K562 (cell line): Measurements from ENCODE around the gene WASF3. TPM values are rescaled to one million over a fixed set of nuclear protein-coding genes. Genes with fewer than 3 reads are reported as not detected.

Source experiments
- ATAC-seq: fragments of 200-7000 bp; cut with Tn5 transposase; 3 replicates; pipeline ENCODE4 v1.9.1; 2020; ENCODE audit warnings: moderate library complexity
- BruUV-seq: library from RNA; stranded (reverse); fragments of 400-500 nt; replicated peaks from 2 replicates; lab custom pipeline; 2021; lab: Mats Ljungman, UMichigan
- CTCF ChIA-PET: fragments of 300-600 bp; formaldehyde crosslinking; extraction: SDS; loops from one replicate; lab custom pipeline; 2021; ENCODE audit warnings: low intra/inter-chr PET ratio; lab: Yijun Ruan, JAX
- POLR2A ChIA-PET: fragments of 300-600, 350-650 bp; sonication (Branson Sonifier 250); formaldehyde crosslinking; extraction: SDS; loops from one replicate; lab custom pipeline; 2021; ENCODE audit warnings: antibody characterized with exemption, inconsistent platforms; lab: Yijun Ruan, JAX
- DNase-seq, 4 experiments: peaks; one replicate each; pipeline versions ENCODE4 v3.0.0 to v3.0.0-alpha.2; 2011 to 2018; ENCODE audit warnings: low spot score in 3 of 4, mixed read lengths in 3 of 4; ENCODE audit errors: extremely low read depth in 1 of 4
- FAIRE-seq: peaks from 2 replicates; lab custom pipeline; 2011; peaks lifted over from hg19 to GRCh38; lab: Jason Lieb, UNC
- H2AFZ ChIP-seq: 2 replicates; pipeline ENCODE4 v1.6.0; 2011; ENCODE audit warnings: low read depth, low read length, control low read depth, inconsistent platforms
- H3K27ac ChIP-seq: fragments of 200-600 bp; 3 replicates; pipeline ENCODE4 v1.8.0; 2011; ENCODE audit warnings: low read depth, mild to moderate bottlenecking, control low read depth, inconsistent platforms, low read length, moderate library complexity, mixed read lengths; ENCODE audit errors: extremely low read depth
- H3K27me3 ChIP-seq, 2 experiments: fragments of 300-600 bp in 1 of 2; 2 replicates in 1 of 2; 3 replicates in 1 of 2; pipeline versions ENCODE4 v1.6.0 to v1.8.0; 2011; ENCODE audit warnings: inconsistent platforms in 2 of 2, low read length in 2 of 2, mild to moderate bottlenecking in 1 of 2, mixed read lengths in 1 of 2, moderate library complexity in 1 of 2; ENCODE audit not compliant: control insufficient read depth in 2 of 2, insufficient read depth in 2 of 2
- H3K36me3 ChIP-seq: fragments of 300-600 bp; 3 replicates; pipeline ENCODE4 v1.8.0; 2011; ENCODE audit warnings: mild to moderate bottlenecking, low read length, inconsistent platforms; ENCODE audit not compliant: control insufficient read depth, insufficient read depth
- H3K4me1 ChIP-seq, 2 experiments: fragments of 200-600 bp in 1 of 2; replicated peaks in 1 of 2; 2 replicates in 1 of 2; 3 replicates in 1 of 2; pipeline versions ENCODE4 v1.5.1 to v1.8.0; 2011; ENCODE audit warnings: inconsistent platforms in 2 of 2, low read length in 2 of 2, mild to moderate bottlenecking in 1 of 2, mixed read lengths in 1 of 2, moderate library complexity in 1 of 2; ENCODE audit not compliant: control insufficient read depth in 2 of 2, insufficient read depth in 2 of 2
- H3K4me2 ChIP-seq: 2 replicates; pipeline ENCODE4 v1.6.1; 2011; ENCODE audit warnings: low read length, control low read depth, inconsistent platforms, mixed read lengths; ENCODE audit not compliant: insufficient read depth
- H3K4me3 ChIP-seq: fragments of 200-600 bp; sonication (generic), shearing (Covaris generic); 2 replicates; pipeline ENCODE4 v1.5.1; 2016; ENCODE audit warnings: control low read depth, inconsistent platforms
- H3K79me2 ChIP-seq: fragments of 200-600 bp; 3 replicates; pipeline ENCODE4 v1.8.0; 2011; ENCODE audit warnings: low read length, inconsistent platforms; ENCODE audit not compliant: control insufficient read depth, insufficient read depth
- H3K9ac ChIP-seq, 2 experiments: 2 replicates each; pipeline versions ENCODE4 v1.6.0 to v1.6.1; 2011; ENCODE audit warnings: low read depth in 2 of 2, low read length in 2 of 2, control low read depth in 1 of 2, inconsistent platforms in 1 of 2, mild to moderate bottlenecking in 1 of 2, mixed read lengths in 1 of 2; ENCODE audit not compliant: insufficient read depth in 1 of 2
- H3K9me1 ChIP-seq: one replicate; pipeline ENCODE4 v1.6.0; 2011; ENCODE audit warnings: inconsistent platforms, mild to moderate bottlenecking, low read length, moderate library complexity; ENCODE audit not compliant: control insufficient read depth, insufficient read depth
- H3K9me3 ChIP-seq: replicated peaks from 2 replicates; pipeline ENCODE4 v1.5.1; 2011; ENCODE audit warnings: low read depth, low read length, inconsistent platforms; ENCODE audit not compliant: control insufficient read depth, insufficient read depth
- H4K20me1 ChIP-seq: replicated peaks from 2 replicates; pipeline ENCODE4 v1.6.1; 2011; ENCODE audit warnings: low read length, inconsistent platforms, mixed read lengths; ENCODE audit not compliant: control insufficient read depth, insufficient read depth
- HNRNPUL1 ChIP-seq: fragments of 200-400 bp; formaldehyde crosslinking; IDR thresholded peaks from 2 replicates; pipeline ENCODE4 v1.6.1; 2017; ENCODE audit warnings: low read length
- MYBL2 ChIP-seq, 2 experiments: fragments of 450-650 bp in 1 of 2; sonication (generic) in 1 of 2; formaldehyde crosslinking in 1 of 2; IDR thresholded peaks; 2 replicates each; pipeline versions ENCODE4 v1.6.1 to v1.8.1; 2017 to 2022; ENCODE audit warnings: borderline replicate concordance in 1 of 2, inconsistent platforms in 1 of 2, low read depth in 1 of 2, mild to moderate bottlenecking in 1 of 2, missing genetic modification reagents in 1 of 2, moderate library complexity in 1 of 2
- NRF1 ChIP-seq, 2 experiments: fragments of 450-650 bp; IDR thresholded peaks in 1 of 2; conservative IDR thresholded peaks in 1 of 2; 2 replicates each; pipeline ENCODE4 v1.6.1; 2014; ENCODE audit warnings: mild to moderate bottlenecking in 2 of 2
- PCBP2 ChIP-seq: fragments of 200-400 bp; formaldehyde crosslinking; IDR thresholded peaks from 2 replicates; pipeline ENCODE4 v1.6.1; 2018; ENCODE audit warnings: low read length, low read depth, mild to moderate bottlenecking, moderate library complexity; ENCODE audit not compliant: poor library complexity, severe bottlenecking
- WGBS: fragments of 100-300 bp; shearing (Covaris generic); methylation state at CpG from one replicate; pipeline ENCODE4 v1.1.6; 2016; ENCODE audit warnings: low coverage, mixed read lengths; ENCODE audit not compliant: insufficient coverage; ENCODE audit errors: missing lambda C conversion rate; 5-methylcytosine and 5-hydroxymethylcytosine counted together
- in situ Hi-C: fragments of 300-500 bp; cut with MboI; formaldehyde crosslinking; loops from 4 replicates; pipeline ENCODE4 v1.15.0; 2018; ENCODE audit warnings: inconsistent platforms, mixed read lengths
- intact Hi-C: fragments of 100-400 bp; cut with micrococcal nuclease; formaldehyde crosslinking; loops from 2 replicates; pipeline ENCODE4 v1.14.2; 2022
- polyA plus RNA-seq, 8 experiments: library from polyadenylated mRNA; depleted of rRNA in 4 of 8; stranded (reverse) in 5 of 8; unstranded in 3 of 8; fragments of >200 nt; fragmentation: Nextera tagmentation in 2 of 8; fragmentation: Illumina TruSeq in 1 of 8; extraction: Ambion mirVana in 2 of 8; extraction: Trizol in 1 of 8; gene quantifications; 2 replicates each; pipeline versions ENCODE4 v1.2.1 to v1.2.3, GENCODE V29; 2011 to 2014; ENCODE audit warnings: inconsistent platforms in 1 of 8, missing spikeins in 1 of 8
- total RNA-seq, 7 experiments: library from RNA; depleted of rRNA in 6 of 7; stranded (reverse); fragments of >200 nt in 6 of 7; fragmentation: Illumina TruSeq in 2 of 7; extraction: Trizol in 2 of 7; gene quantifications; 2 replicates each; pipeline versions ENCODE4 v1.2.1 to v1.2.3, GENCODE V29; 2011 to 2021; ENCODE audit warnings: low replicate concordance in 1 of 7
- TF ChIP-seq, protein P1 (sequence below): fragments of 450-650 bp; formaldehyde crosslinking; IDR thresholded peaks from 2 replicates; pipeline ENCODE4 v1.4.0; 2020; ENCODE audit warnings: mild to moderate bottlenecking, mixed read lengths
- TF ChIP-seq, protein P2 (sequence below), 2 experiments: fragments of 250-450 bp in 1 of 2; fragments of 450-650 bp in 1 of 2; sonication (Bioruptor Pico) in 1 of 2; IDR thresholded peaks; 2 replicates each; pipeline versions ENCODE4 v1.6.1 to v1.8.0; 2016 to 2021; ENCODE audit warnings: mild to moderate bottlenecking in 2 of 2, moderate library complexity in 2 of 2, missing compliant biosample characterization in 1 of 2, missing genetic modification characterization in 1 of 2
- TF ChIP-seq, protein P3 (sequence below): sonication (generic); formaldehyde crosslinking; IDR thresholded peaks from 2 replicates; pipeline ENCODE4 v1.8.1; 2023; ENCODE audit warnings: mild to moderate bottlenecking, missing genetic modification reagents

The WASF3 gene
- total and polyA plus RNA-seq, 9 of the 15 experiments (the other 6 are each of a cell fraction or from before 2014, with no cell fraction given), result 0.04 to 0.43 (median 0.11) TPM

DNA sequence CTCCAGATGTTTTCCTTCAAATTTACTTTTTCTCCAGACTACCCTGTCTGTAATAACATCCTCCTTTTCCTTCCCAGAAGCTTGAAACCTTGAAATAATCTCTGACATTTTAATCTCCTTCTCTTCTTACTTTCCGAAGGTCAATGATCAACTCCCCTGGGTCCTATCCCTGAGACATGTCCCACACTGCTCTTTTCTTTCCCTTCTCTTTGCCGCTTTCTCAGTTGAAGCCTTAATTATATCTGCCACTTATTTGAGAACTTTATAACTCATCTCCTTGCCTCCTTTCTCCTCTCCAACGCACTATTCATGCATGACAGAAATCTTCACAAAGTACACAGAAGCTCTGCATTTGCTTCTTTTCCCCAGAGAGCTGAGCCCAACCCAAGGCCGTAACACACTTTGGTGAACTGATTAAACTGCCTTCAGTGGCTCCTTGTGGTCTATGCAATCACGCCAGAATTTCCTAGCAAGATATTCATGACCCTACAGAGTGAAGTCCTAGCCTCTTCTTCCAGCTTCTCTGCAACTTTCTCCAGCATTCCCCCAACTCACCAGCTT lies 9.2 kb upstream of the WASF3 start:
- Histone ChIP-seq H3K4me1 (no peaks in the 10 kb centered on the region), H3K9me1 (no peaks in the 10 kb centered on the region), H4K20me1 (no peaks in the 10 kb centered on the region), H3K9ac (no peak overlapping the region), H3K4me2 (no peak overlapping the region), H3K36me3 (no peaks in the 10 kb centered on the region), H3K79me2 (no peaks in the 10 kb centered on the region), H3K27ac (no peak overlapping the region), H2AFZ (no peak overlapping the region), H3K9me3 (no peaks in the 10 kb centered on the region), H3K27me3 (peaks cover 0 to 6% of the 10 kb centered on the region in 2 experiments; a peak in 1 of 5 replicates), H3K4me3 (no peak overlapping the region)
- ChIA-PET POLR2A (no interaction called here), CTCF (no interaction called here)
- ATAC-seq, result no peak
- no peak for FAIRE-seq
- DNase-seq, result no peak
- WGBS, result 0% methylated on average over 4 of the region's 5 CpGs
- BruUV-seq, result no TSS peak
- in situ Hi-C loops, result no loop called here
- TF ChIP-seq, protein P1, sequence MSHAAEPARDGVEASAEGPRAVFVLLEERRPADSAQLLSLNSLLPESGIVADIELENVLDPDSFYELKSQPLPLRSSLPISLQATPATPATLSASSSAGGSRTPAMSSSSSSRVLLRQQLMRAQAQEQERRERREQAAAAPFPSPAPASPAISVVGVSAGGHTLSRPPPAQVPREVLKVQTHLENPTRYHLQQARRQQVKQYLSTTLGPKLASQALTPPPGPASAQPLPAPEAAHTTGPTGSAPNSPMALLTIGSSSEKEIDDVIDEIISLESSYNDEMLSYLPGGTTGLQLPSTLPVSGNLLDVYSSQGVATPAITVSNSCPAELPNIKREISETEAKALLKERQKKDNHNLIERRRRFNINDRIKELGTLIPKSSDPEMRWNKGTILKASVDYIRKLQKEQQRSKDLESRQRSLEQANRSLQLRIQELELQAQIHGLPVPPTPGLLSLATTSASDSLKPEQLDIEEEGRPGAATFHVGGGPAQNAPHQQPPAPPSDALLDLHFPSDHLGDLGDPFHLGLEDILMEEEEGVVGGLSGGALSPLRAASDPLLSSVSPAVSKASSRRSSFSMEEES, result no peak
- TF ChIP-seq NRF1 (conservative IDR thresholded peaks at IDR 0.05 in 1 of 2, IDR thresholded peaks at IDR 0.05 in 1 of 2) (no peak), PCBP2 (no peak), HNRNPUL1 (no peak), MYBL2 (IDR thresholded peaks at IDR 0.05; ENCODE audit: low read depth) (no peak), MYBL2 (CRISPR knock-in tag; IDR thresholded peaks at IDR 0.05; ENCODE audit: borderline replicate concordance) (no peak)
- TF ChIP-seq, protein P2, sequence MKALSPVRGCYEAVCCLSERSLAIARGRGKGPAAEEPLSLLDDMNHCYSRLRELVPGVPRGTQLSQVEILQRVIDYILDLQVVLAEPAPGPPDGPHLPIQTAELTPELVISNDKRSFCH (CRISPR knock-in tag; IDR thresholded peaks at IDR 0.05), result no peak
- TF ChIP-seq, protein P2 (tag; IDR thresholded peaks at IDR 0.05), result no peak
- TF ChIP-seq, protein P3, sequence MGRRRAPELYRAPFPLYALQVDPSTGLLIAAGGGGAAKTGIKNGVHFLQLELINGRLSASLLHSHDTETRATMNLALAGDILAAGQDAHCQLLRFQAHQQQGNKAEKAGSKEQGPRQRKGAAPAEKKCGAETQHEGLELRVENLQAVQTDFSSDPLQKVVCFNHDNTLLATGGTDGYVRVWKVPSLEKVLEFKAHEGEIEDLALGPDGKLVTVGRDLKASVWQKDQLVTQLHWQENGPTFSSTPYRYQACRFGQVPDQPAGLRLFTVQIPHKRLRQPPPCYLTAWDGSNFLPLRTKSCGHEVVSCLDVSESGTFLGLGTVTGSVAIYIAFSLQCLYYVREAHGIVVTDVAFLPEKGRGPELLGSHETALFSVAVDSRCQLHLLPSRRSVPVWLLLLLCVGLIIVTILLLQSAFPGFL (CRISPR knock-in tag), result no peak
- intact Hi-C loops, result no loop called here
